B cell (primary cell): Measurements from ENCODE around the gene PDLIM7. TPM values are rescaled to one million over a fixed set of nuclear protein-coding genes. Genes with fewer than 3 reads are reported as not detected.

ENCODE experiments used
- ATAC-seq: fragments of 200-7000 bp; cut with Tn5 transposase; one replicate; pipeline ENCODE4 v1.10.0; 2021; ENCODE audit warnings: low read depth, mild to moderate bottlenecking, moderate number of reproducible peaks, moderate library complexity
- CTCF ChIA-PET: fragments of 350-600 bp; sonication (Branson Sonifier 250); formaldehyde crosslinking; loops from one replicate; lab custom pipeline; 2021; ENCODE audit warnings: antibody characterized with exemption, inconsistent platforms; lab: Charles Lee
- POLR2A ChIA-PET: fragments of 350-600 bp; sonication (Branson Sonifier 250); formaldehyde crosslinking; loops from one replicate; lab custom pipeline; 2021; ENCODE audit warnings: antibody characterized with exemption; lab: Charles Lee
- DNase-seq: peaks from one replicate; pipeline ENCODE4 v3.0.0; 2013
- H2AFZ ChIP-seq: 2 replicates; pipeline ENCODE4 v1.6.1; 2012; ENCODE audit warnings: mild to moderate bottlenecking, low read depth, low read length; ENCODE audit not compliant: insufficient read depth, poor library complexity, severe bottlenecking
- H3K27ac ChIP-seq, 2 donors: 1 replicate in 1 of 2; 2 replicates in 1 of 2; pipeline ENCODE4 v1.5.1; 2012 to 2013; ENCODE audit warnings: low read length in 2 of 2, mild to moderate bottlenecking in 2 of 2, moderate library complexity in 1 of 2
- H3K27me3 ChIP-seq, 4 experiments: fragments of 200-600 bp in 1 of 4; sonication (generic) in 1 of 4; replicated peaks in 1 of 4; 1 replicate in 2 of 4; 2 replicates in 2 of 4; pipeline versions ENCODE4 v1.6.1 to v1.7.0; 2013 to 2016; ENCODE audit warnings: low read length in 3 of 4, mild to moderate bottlenecking in 2 of 4, mixed read lengths in 1 of 4, moderate library complexity in 1 of 4; ENCODE audit not compliant: insufficient read depth in 4 of 4, control insufficient read depth in 3 of 4; ENCODE audit errors: control extremely low read depth in 1 of 4
- H3K36me3 ChIP-seq, 2 experiments: replicated peaks in 1 of 2; 1 replicate in 1 of 2; 2 replicates in 1 of 2; pipeline versions ENCODE4 v1.6.1 to v1.7.1; 2013; ENCODE audit warnings: low read length in 1 of 2; ENCODE audit not compliant: insufficient read depth in 2 of 2, control insufficient read depth in 1 of 2; ENCODE audit errors: control extremely low read depth in 1 of 2, extremely low read depth in 1 of 2
- H3K4me1 ChIP-seq, 2 donors: fragments of 200-600 bp in 1 of 2; sonication (generic) in 1 of 2; 1 replicate in 1 of 2; 2 replicates in 1 of 2; pipeline versions ENCODE4 v1.5.1 to v1.6.1; 2013 to 2017; ENCODE audit warnings: low read length in 2 of 2; ENCODE audit not compliant: control insufficient read depth in 2 of 2, insufficient read depth in 2 of 2
- H3K4me2 ChIP-seq: replicated peaks from 2 replicates; pipeline ENCODE3; 2012; ENCODE audit warnings: mild to moderate bottlenecking, low read depth, low read length; ENCODE audit not compliant: poor library complexity, severe bottlenecking
- H3K4me3 ChIP-seq, 5 experiments: fragments of 200-600 bp in 1 of 5; sonication (generic) in 1 of 5; 1 replicate in 3 of 5; 2 replicates in 2 of 5; pipeline versions ENCODE4 v1.5.1 to v1.7.0; 2011 to 2016; ENCODE audit warnings: low read length in 4 of 5, mild to moderate bottlenecking in 4 of 5, low read depth in 2 of 5, control low read depth in 1 of 5, moderate library complexity in 1 of 5; ENCODE audit not compliant: insufficient read depth in 1 of 5; ENCODE audit errors: control extremely low read depth in 1 of 5, extremely low read depth in 1 of 5
- H3K79me2 ChIP-seq: fragments of 200-600 bp; sonication (generic); one replicate; pipeline ENCODE4 v1.6.0; 2016; ENCODE audit warnings: low read length; ENCODE audit not compliant: control insufficient read depth, insufficient read depth
- H3K9ac ChIP-seq: fragments of 200-600 bp; sonication (generic); 2 replicates; pipeline ENCODE4 v1.6.1; 2017; ENCODE audit warnings: mild to moderate bottlenecking, low read length, moderate library complexity
- H3K9me3 ChIP-seq, 3 donors: one replicate each; pipeline versions ENCODE4 v1.6.1 to v1.7.1; 2013; ENCODE audit warnings: low read length in 2 of 3; ENCODE audit not compliant: control insufficient read depth in 2 of 3, insufficient read depth in 1 of 3; ENCODE audit errors: control extremely low read depth in 1 of 3
- H4K20me1 ChIP-seq: 2 replicates; pipeline ENCODE4 v1.6.0; 2012; ENCODE audit warnings: mild to moderate bottlenecking, low read length; ENCODE audit not compliant: insufficient read depth, control insufficient read depth, poor library complexity, severe bottlenecking
- H3K27ac Mint-ChIP-seq: one replicate; pipeline ENCODE4 v1.8.0; 2021; ENCODE audit warnings: mixed read lengths
- H3K27me3 Mint-ChIP-seq: one replicate; pipeline ENCODE4 v1.8.0; 2021; ENCODE audit warnings: mixed read lengths
- H3K4me1 Mint-ChIP-seq: one replicate; pipeline ENCODE4 v1.8.0; 2021; ENCODE audit warnings: mixed read lengths
- H3K4me3 Mint-ChIP-seq: one replicate; pipeline ENCODE4 v1.8.0; 2021; ENCODE audit warnings: mixed read lengths
- H3K9me3 Mint-ChIP-seq: one replicate; pipeline ENCODE4 v1.8.0; 2022; ENCODE audit warnings: mixed read lengths; ENCODE audit not compliant: insufficient read depth
- CTCF ChIP-seq: fragments of 200-600 bp; IDR thresholded peaks from one replicate; pipeline ENCODE4 v1.8.0; 2022; ENCODE audit warnings: antibody characterized with exemption, mild to moderate bottlenecking
- EZH2 ChIP-seq: IDR thresholded peaks from 2 replicates; pipeline ENCODE4 v1.6.1; 2012; ENCODE audit warnings: borderline replicate concordance, low read depth, mild to moderate bottlenecking, moderate library complexity, low read length; ENCODE audit not compliant: insufficient read depth, poor library complexity, severe bottlenecking
- WGBS: methylation state at CpG from one replicate; pipeline ENCODE4 v1.1.5; 2013; ENCODE audit warnings: missing lambda C conversion rate; ENCODE audit not compliant: insufficient coverage; 5-methylcytosine and 5-hydroxymethylcytosine counted together
- intact Hi-C: fragments of 100-400 bp; cut with micrococcal nuclease; formaldehyde crosslinking; loops from one replicate; pipeline ENCODE4 v1.10.0; 2022
- polyA plus RNA-seq: library from polyadenylated mRNA; depleted of rRNA; stranded (reverse); fragments of >200 nt; gene quantifications from 2 replicates; pipeline ENCODE4 v1.2.3, GENCODE V29; 2012
- total RNA-seq, 2 donors: library from RNA; stranded (reverse); fragments of 120-200 nt in 1 of 2; gene quantifications; 1 replicate in 1 of 2; 2 replicates in 1 of 2; pipeline versions ENCODE4 v1.2.3 to v1.2.4, GENCODE V29; 2013 to 2022

PDLIM7 gene
- total and polyA plus RNA-seq, 2 donors (not counting 1 experiment from before 2014, with no cell fraction given) = 23.9 to 25.8 TPM

DNA sequence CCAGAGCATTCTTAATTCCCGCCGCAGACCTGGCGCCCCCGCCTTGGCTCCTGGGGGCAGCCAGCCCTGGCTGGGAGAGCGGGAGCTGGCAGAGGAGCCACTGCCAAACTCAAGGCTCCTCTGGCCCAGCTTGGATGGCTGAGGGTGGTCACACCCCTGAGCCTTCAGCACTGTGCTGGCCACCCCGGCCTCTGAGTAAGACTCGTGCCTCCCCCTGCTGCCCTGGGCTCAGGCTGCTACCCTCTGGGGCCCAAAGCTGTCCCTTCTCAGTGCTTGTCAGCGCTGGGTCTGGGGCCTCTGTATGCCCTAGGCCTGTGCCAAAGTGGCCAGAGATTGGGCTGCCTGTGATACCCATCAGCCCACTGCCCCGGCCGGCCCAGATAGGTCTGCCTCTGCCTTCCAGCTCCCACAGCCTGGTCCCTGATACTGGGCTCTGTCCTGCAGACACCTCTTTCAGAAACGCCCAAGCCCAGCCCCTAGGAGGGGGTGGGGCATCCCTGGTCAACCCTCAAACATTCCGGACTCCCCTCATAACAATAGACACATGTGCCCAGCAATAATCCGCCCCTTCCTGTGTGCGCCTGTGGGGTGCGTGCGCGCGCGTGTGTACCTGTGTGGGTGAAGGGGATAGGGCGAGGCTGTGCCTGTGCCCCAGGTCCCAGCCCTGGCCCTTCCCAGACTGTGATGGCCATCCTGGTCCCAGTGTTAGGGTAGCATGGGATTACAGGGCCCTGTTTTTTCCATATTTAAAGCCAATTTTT is 55.2 kb downstream of the PDLIM7 start:
- H3K27ac Mint-ChIP-seq = no peak overlapping the region
- peaks cover 38% of the 10 kb centered on the region for H3K4me1 Mint-ChIP-seq
- no peak for TF ChIP-seq EZH2
- TF ChIP-seq CTCF = no peak
- Histone ChIP-seq H3K9me3 (no peaks in the 10 kb centered on the region), H3K4me3 (no peak overlapping the region), H3K36me3 (peaks cover 4 to 56% of the 10 kb centered on the region in 2 experiments), H3K4me2 (no peak overlapping the region), H4K20me1 (peaks cover 76% of the 10 kb centered on the region), H3K27ac (no peak overlapping the region), H3K27me3 (no peaks in the 10 kb centered on the region), H3K4me1 (peaks cover 20 to 26% of the 10 kb centered on the region in 2 donors), H3K79me2 (peaks cover 10% of the 10 kb centered on the region), H2AFZ (no peak overlapping the region), H3K9ac (no peak overlapping the region)
- WGBS = 94% methylated on average over 17 of the region's 20 CpGs
- intact Hi-C loops = no loop called here
- POLR2A ChIA-PET = interaction anchor here (10.8 kb wide), 1 partner anchor 11 kb away, joined by 103 read pairs; no protein-coding TSS in a partner anchor
- ATAC-seq (no peak), DNase-seq (no peak)
- CTCF ChIA-PET = interaction anchor here (1.1 to 21.3 kb wide), 4 partner anchors 13 to 433 kb away, joined by 3 to 628 read pairs (median 102); partner anchors contain the start of genes F12, GRK6 and PFN3
- H3K4me3 Mint-ChIP-seq = no peak overlapping the region
- no peaks in the 10 kb centered on the region for H3K27me3 Mint-ChIP-seq
- no peaks in the 10 kb centered on the region for H3K9me3 Mint-ChIP-seq
